ENCODE results near the gene NUP214.

DNA sequence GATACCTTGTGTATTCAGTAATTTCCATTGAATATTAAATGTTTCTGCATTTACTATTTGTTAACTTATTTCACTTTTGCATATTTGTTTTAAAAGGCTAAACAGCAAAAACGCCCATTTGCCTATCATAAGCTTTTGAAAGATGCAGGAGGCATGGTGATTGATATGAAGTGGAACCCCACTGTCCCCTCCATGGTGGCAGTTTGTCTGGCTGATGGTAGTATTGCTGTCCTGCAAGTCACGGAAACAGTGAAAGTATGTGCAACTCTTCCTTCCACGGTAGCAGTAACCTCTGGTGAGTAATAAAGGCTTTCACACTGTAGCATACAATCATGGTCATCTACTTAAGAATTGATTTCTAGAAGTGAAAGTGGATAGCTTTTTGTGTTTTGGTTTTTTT, 3.8 kb downstream of the NUP214 start:
- TF ChIP-seq, protein P1, sequence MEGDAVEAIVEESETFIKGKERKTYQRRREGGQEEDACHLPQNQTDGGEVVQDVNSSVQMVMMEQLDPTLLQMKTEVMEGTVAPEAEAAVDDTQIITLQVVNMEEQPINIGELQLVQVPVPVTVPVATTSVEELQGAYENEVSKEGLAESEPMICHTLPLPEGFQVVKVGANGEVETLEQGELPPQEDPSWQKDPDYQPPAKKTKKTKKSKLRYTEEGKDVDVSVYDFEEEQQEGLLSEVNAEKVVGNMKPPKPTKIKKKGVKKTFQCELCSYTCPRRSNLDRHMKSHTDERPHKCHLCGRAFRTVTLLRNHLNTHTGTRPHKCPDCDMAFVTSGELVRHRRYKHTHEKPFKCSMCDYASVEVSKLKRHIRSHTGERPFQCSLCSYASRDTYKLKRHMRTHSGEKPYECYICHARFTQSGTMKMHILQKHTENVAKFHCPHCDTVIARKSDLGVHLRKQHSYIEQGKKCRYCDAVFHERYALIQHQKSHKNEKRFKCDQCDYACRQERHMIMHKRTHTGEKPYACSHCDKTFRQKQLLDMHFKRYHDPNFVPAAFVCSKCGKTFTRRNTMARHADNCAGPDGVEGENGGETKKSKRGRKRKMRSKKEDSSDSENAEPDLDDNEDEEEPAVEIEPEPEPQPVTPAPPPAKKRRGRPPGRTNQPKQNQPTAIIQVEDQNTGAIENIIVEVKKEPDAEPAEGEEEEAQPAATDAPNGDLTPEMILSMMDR (IDR thresholded peaks at IDR 0.05), result no peak
- no peak for TF ChIP-seq POLR2AphosphoS5 (IDR thresholded peaks at IDR 0.05)

All from prostate gland (tissue), 2 donors.